Measurements from ENCODE around the gene PIEZO1. TPM values are rescaled to one million over a fixed set of nuclear protein-coding genes. Genes with fewer than 3 reads are reported as not detected.

Gene PIEZO1
- total and polyA plus RNA-seq, 7 donors, result 18.0 to 242 (median 126) TPM

DNA sequence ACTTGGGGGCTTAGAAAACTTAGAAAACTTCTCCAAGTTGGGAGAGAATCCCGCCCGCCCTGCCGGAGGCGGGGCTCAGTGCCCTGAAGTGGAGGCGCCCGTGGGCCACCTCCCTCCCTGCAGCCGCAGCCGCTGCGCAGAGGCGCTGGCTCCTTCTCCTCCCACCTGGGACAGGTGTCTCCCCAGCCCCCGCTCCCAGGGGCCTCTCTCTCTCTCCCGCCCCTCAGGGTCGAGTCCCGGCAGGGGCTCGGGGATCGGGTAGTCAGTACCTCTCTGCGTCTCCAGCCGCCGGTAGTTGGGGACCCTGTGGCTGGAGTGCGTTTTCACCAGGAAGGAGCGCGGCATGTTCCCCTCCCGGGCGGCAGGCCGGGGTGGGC lies 99.0 kb downstream of the PIEZO1 start:
- Histone ChIP-seq H3K36me3 (no peaks in the 10 kb centered on the region), H3K27ac (no peak overlapping the region), H3K4me3 (peak overlapping the region; percentile 3 to 51 (median 34)), H3K27me3 (peaks cover 36 to 97% (median 85%) of the 10 kb centered on the region in 3 donors), H3K4me1 (peaks cover 0 to 21% (median 17%) of the 10 kb centered on the region in 4 donors), H3K9me3 (no peaks in the 10 kb centered on the region)
- intact Hi-C loops (cut with DNase I), result no loop called here
- 1% methylated on average over 25 of the region's 25 CpGs for WGBS, 2 donors
- no peak for DNase-seq
- no peak for TF ChIP-seq POLR2AphosphoS5 (IDR thresholded peaks at IDR 0.05)
- TF ChIP-seq, protein P1, sequence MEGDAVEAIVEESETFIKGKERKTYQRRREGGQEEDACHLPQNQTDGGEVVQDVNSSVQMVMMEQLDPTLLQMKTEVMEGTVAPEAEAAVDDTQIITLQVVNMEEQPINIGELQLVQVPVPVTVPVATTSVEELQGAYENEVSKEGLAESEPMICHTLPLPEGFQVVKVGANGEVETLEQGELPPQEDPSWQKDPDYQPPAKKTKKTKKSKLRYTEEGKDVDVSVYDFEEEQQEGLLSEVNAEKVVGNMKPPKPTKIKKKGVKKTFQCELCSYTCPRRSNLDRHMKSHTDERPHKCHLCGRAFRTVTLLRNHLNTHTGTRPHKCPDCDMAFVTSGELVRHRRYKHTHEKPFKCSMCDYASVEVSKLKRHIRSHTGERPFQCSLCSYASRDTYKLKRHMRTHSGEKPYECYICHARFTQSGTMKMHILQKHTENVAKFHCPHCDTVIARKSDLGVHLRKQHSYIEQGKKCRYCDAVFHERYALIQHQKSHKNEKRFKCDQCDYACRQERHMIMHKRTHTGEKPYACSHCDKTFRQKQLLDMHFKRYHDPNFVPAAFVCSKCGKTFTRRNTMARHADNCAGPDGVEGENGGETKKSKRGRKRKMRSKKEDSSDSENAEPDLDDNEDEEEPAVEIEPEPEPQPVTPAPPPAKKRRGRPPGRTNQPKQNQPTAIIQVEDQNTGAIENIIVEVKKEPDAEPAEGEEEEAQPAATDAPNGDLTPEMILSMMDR (IDR thresholded peaks at IDR 0.05), result no peak
- TF ChIP-seq EP300 (IDR thresholded peaks at IDR 0.05), result no peak
- TF ChIP-seq POLR2A (IDR thresholded peaks at IDR 0.05), result no peak

GRCh38 chr16:88685156-88686061 lies 99.6 kb downstream of the PIEZO1 start:
- WGBS, 2 donors, result 6 to 8% methylated on average over 33 of the region's 33 CpGs
- no peak for DNase-seq
- Histone ChIP-seq H3K27me3 (peaks cover 37 to 97% (median 82%) of the 10 kb centered on the region in 3 donors), H3K4me1 (peaks cover 0 to 21% (median 17%) of the 10 kb centered on the region in 4 donors), H3K9me3 (no peaks in the 10 kb centered on the region), H3K4me3 (peak overlapping the region in 3 of 4 donors; percentile 30 to 51 (median 38)), H3K27ac (no peak overlapping the region), H3K36me3 (no peaks in the 10 kb centered on the region)
- TF ChIP-seq EP300 (IDR thresholded peaks at IDR 0.05), result no peak
- no peak for TF ChIP-seq POLR2A (IDR thresholded peaks at IDR 0.05)
- TF ChIP-seq, protein P1 (IDR thresholded peaks at IDR 0.05), result peak in 1 of 4 experiments; percentile 23
- TF ChIP-seq POLR2AphosphoS5 (IDR thresholded peaks at IDR 0.05), result no peak
- intact Hi-C loops (cut with DNase I), result no loop called here

DNA sequence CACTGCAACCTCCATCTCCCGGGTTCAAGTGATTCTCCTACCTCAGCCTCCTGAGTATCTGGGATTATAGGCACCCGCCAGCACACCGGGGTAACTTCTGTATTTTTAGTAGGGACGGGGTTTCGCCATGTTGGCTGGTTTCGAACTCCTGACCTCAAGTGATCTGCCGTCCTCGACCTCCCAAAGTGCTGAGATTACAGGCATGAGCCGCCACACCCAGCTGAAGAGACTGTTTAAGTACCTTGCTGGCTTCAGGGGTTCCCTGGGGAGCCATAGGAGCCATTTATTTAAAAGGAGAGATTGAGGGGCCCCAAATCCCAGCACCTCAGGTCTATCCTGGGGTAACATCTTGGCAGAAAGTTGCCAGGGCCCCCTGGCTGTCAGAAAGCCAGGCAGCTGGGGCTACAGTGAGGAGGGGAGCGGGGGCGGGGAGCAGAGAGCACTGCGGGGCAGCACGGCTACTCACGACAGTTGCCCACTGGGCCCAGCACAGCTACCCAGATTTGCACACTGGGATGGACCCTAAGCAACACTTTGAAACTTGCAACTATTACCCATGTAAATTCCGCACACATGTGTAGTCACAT lies 100.4 kb downstream of the PIEZO1 start:
- no peak for TF ChIP-seq POLR2A (IDR thresholded peaks at IDR 0.05)
- TF ChIP-seq, protein P1 (IDR thresholded peaks at IDR 0.05), result no peak
- TF ChIP-seq EP300 (IDR thresholded peaks at IDR 0.05), result no peak
- no peak for TF ChIP-seq POLR2AphosphoS5 (IDR thresholded peaks at IDR 0.05)
- Histone ChIP-seq H3K27ac (no peak overlapping the region), H3K4me3 (no peak overlapping the region), H3K9me3 (no peaks in the 10 kb centered on the region), H3K4me1 (peaks cover 0 to 21% (median 17%) of the 10 kb centered on the region in 4 donors), H3K27me3 (peaks cover 35 to 94% (median 76%) of the 10 kb centered on the region in 3 donors), H3K36me3 (no peaks in the 10 kb centered on the region)
- intact Hi-C loops (cut with DNase I), result no loop called here
- no peak for DNase-seq
- 77 to 81% methylated on average over 15 of the region's 15 CpGs for WGBS, 2 donors

DNA sequence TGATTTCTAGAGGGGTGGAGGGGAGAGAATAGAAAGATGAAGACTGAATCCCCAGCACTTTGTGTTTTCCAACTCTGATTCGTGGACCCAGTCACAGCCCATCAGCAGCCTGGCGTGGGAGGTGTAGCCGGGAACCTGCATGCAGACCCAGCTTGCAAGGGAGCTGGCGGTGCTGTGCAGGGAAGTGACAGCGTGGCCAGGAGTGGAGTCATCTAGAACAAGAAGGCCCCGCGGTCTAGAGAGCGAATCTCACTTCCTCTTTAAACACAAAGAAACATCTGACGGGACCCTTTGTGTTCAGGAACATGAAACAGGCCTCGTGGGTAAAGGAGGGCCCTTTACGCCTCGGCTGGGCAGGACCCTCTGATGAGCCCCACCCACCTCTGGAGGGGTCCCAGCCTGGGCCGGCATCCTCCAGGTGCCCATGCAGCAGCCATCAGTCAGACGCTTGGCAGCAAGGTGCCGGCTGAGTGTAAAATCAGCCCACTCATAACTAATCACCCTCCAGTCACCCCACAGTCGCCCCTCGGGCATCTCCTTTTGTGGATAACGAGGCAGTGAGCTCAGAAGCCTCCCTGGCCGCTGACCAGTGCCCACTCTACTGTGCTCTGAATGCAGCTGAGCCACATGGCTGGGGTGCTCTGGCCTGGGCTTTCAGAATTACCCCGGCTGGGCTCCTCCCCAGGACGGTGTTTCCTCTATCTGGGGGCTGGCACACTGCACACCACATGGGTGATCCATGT lies 103.1 kb downstream of the PIEZO1 start:
- intact Hi-C loops (cut with DNase I), result no loop called here
- Histone ChIP-seq H3K27ac (peak overlapping the region in 3 of 4 donors; percentile 25 to 42 (median 34)), H3K4me1 (peaks cover 0 to 23% (median 15%) of the 10 kb centered on the region in 4 donors), H3K27me3 (peaks cover 35 to 93% (median 66%) of the 10 kb centered on the region in 3 donors), H3K9me3 (no peaks in the 10 kb centered on the region), H3K36me3 (no peaks in the 10 kb centered on the region), H3K4me3 (no peak overlapping the region)
- no peak for DNase-seq
- no peak for TF ChIP-seq POLR2AphosphoS5 (IDR thresholded peaks at IDR 0.05)
- 33 to 49% methylated on average over 21 of the region's 21 CpGs for WGBS, 2 donors
